ENCODE results near the gene ST3GAL5.
A peak's percentile ranks its signal among the peaks of the same experiment; 100 is the strongest.

The ST3GAL5 gene

GRCh38 chr2:85803704-85804425, 84.9 kb downstream of the ST3GAL5 start:
- no peak for DNase-seq

GRCh38 chr2:85802354-85803103, 86.3 kb downstream of the ST3GAL5 start:
- no peak for DNase-seq

- no peak for DNase-seq
Observed at GRCh38 chr2:85801871-85802270, 86.9 kb downstream of the ST3GAL5 start.

- no peak for DNase-seq
Observed at GRCh38 chr2:85800586-85800985, 88.2 kb downstream of the ST3GAL5 start.

GRCh38 chr2:85799215-85799956, 89.4 kb downstream of the ST3GAL5 start:
- DNase-seq, result no peak

GRCh38 chr2:85797921-85798320, 90.9 kb downstream of the ST3GAL5 start:
- DNase-seq, result peak; percentile 55

GRCh38 chr2:85797263-85797660, 91.5 kb downstream of the ST3GAL5 start:
- no peak for DNase-seq

GRCh38 chr2:85796341-85797262, 92.2 kb downstream of the ST3GAL5 start:
- peak; percentile 77 for DNase-seq

- no peak for DNase-seq
Observed at GRCh38 chr2:85796046-85796340, 92.8 kb downstream of the ST3GAL5 start.

- DNase-seq, result no peak
Observed at GRCh38 chr2:85795331-85796045, 93.3 kb downstream of the ST3GAL5 start.

- DNase-seq, result peak; percentile 67
Observed at GRCh38 chr2:85794491-85795121, 94.2 kb downstream of the ST3GAL5 start.

- DNase-seq, result peak; percentile 67
Observed at GRCh38 chr2:85794038-85794441, 94.8 kb downstream of the ST3GAL5 start.

GRCh38 chr2:85793584-85793983, 95.2 kb downstream of the ST3GAL5 start:
- DNase-seq, result no peak

- DNase-seq, result no peak
Observed at GRCh38 chr2:85792783-85793441, 95.9 kb downstream of the ST3GAL5 start.

GRCh38 chr2:85791704-85792565, 96.9 kb downstream of the ST3GAL5 start:
- DNase-seq, result no peak

- no peak for DNase-seq
Observed at GRCh38 chr2:85790499-85791188, 98.1 kb downstream of the ST3GAL5 start.

- no peak for DNase-seq
Observed at GRCh38 chr2:85790032-85790431, 98.8 kb downstream of the ST3GAL5 start.

GRCh38 chr2:85789271-85789670, 99.5 kb downstream of the ST3GAL5 start:
- no peak for DNase-seq

GRCh38 chr2:85788603-85789002, 100.2 kb downstream of the ST3GAL5 start:
- DNase-seq, result no peak
